Fibroblast of lung (primary cell): ENCODE data around the gene HOXC12. TPM values are rescaled to one million over a fixed set of nuclear protein-coding genes. Genes with fewer than 3 reads are reported as not detected.

Experiments
- DNase-seq, 2 donors: peaks; one replicate each; pipeline versions ENCODE4 v3.0.0 to v3.0.0-alpha.2; 2010; ENCODE audit warnings: low read depth in 2 of 2
- H2AFZ ChIP-seq: 2 replicates; pipeline ENCODE4 v1.5.1; 2012; ENCODE audit warnings: low read length, control low read depth, inconsistent platforms
- H3K27ac ChIP-seq: 2 replicates; pipeline ENCODE4 v1.5.1; 2011; ENCODE audit warnings: low read length, control low read depth; ENCODE audit not compliant: insufficient read depth
- H3K27me3 ChIP-seq: 2 replicates; pipeline ENCODE4 v1.5.1; 2011; ENCODE audit warnings: mild to moderate bottlenecking, low read length; ENCODE audit not compliant: control insufficient read depth, insufficient read depth
- H3K36me3 ChIP-seq: 2 replicates; pipeline ENCODE4 v1.5.1; 2011; ENCODE audit warnings: low read length; ENCODE audit not compliant: control insufficient read depth, insufficient read depth
- H3K4me1 ChIP-seq: 2 replicates; pipeline ENCODE4 v1.5.1; 2011; ENCODE audit warnings: low read length; ENCODE audit not compliant: control insufficient read depth, insufficient read depth; ENCODE audit errors: extremely low read depth
- H3K4me2 ChIP-seq: 2 replicates; pipeline ENCODE4 v1.5.1; 2011; ENCODE audit warnings: low read length, control low read depth; ENCODE audit not compliant: insufficient read depth; ENCODE audit errors: extremely low read depth
- H3K4me3 ChIP-seq, 4 experiments: fragments of 200-600 bp in 1 of 4; sonication (generic) in 1 of 4; replicated peaks in 1 of 4; 2 replicates each; pipeline ENCODE4 v1.5.1; 2011 to 2016; ENCODE audit warnings: low read length in 4 of 4, low read depth in 3 of 4, mild to moderate bottlenecking in 3 of 4, control low read depth in 2 of 4, inconsistent platforms in 1 of 4, mixed read lengths in 1 of 4; ENCODE audit not compliant: insufficient read depth in 1 of 4; ENCODE audit errors: control extremely low read depth in 1 of 4
- H3K79me2 ChIP-seq: 2 replicates; pipeline ENCODE4 v1.5.1; 2012; ENCODE audit warnings: mild to moderate bottlenecking, low read length, inconsistent platforms; ENCODE audit not compliant: control insufficient read depth, insufficient read depth
- H3K9ac ChIP-seq: 2 replicates; pipeline ENCODE4 v1.5.1; 2011; ENCODE audit warnings: mild to moderate bottlenecking, low read length, control low read depth; ENCODE audit not compliant: insufficient read depth
- H3K9me3 ChIP-seq: 2 replicates; pipeline ENCODE4 v1.5.1; 2012; ENCODE audit warnings: low read depth, low read length; ENCODE audit not compliant: control insufficient read depth, insufficient read depth
- H4K20me1 ChIP-seq: 2 replicates; pipeline ENCODE4 v1.5.1; 2011; ENCODE audit warnings: low read length; ENCODE audit not compliant: control insufficient read depth, insufficient read depth; ENCODE audit errors: extremely low read depth
- EZH2 ChIP-seq: IDR thresholded peaks from 2 replicates; pipeline ENCODE4 v1.5.1; 2012; ENCODE audit warnings: low read length, control low read depth, mild to moderate bottlenecking; ENCODE audit errors: missing control alignments
- polyA plus RNA-seq, 2 donors: library from polyadenylated mRNA; depleted of rRNA in 1 of 2; stranded (reverse) in 1 of 2; unstranded in 1 of 2; fragments of >200 nt; gene quantifications; 2 replicates each; pipeline ENCODE4 v1.2.1, GENCODE V29; 2011 to 2012; ENCODE audit warnings: missing spikeins in 1 of 2
- total RNA-seq: library from RNA; depleted of rRNA; stranded (reverse); fragments of >200 nt; gene quantifications from 2 replicates; pipeline ENCODE4 v1.2.1, GENCODE V29; 2014
- TF ChIP-seq, protein P1 (sequence below), 2 donors: IDR thresholded peaks in 1 of 2; conservative IDR thresholded peaks in 1 of 2; 1 replicate in 1 of 2; 2 replicates in 1 of 2; pipeline ENCODE4 v1.5.1; 2011 to 2012; ENCODE audit warnings: low read length in 2 of 2, control low read depth in 1 of 2, inconsistent platforms in 1 of 2, low read depth in 1 of 2, mild to moderate bottlenecking in 1 of 2

The HOXC12 gene
- total and polyA plus RNA-seq, 2 donors (not counting 1 experiment from before 2014, with no cell fraction given) = not detected

DNA sequence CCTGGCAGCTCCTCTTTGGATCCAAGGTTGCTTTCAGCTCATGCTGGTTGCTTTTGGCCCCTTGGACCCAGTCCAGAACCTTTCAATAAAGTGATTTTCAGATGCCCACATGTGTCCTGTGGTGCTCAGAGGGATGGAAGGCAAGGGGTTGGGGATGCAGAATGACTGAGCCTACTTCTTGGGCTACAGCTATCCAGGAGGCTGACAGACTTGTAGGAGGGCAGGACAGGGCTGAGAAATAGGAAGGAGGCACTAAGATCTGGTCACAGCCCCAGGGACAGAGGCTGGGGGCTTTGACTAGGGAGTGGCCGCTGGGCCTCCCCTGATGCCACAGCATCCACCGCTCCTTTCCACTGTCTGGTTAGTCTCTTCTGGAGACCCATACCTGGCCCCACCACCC lies 17.0 kb downstream of the HOXC12 start:
- Histone ChIP-seq H3K27ac (no peak overlapping the region), H3K9me3 (no peaks in the 10 kb centered on the region), H3K9ac (no peak overlapping the region), H2AFZ (no peak overlapping the region), H3K36me3 (no peaks in the 10 kb centered on the region), H3K27me3 (peaks cover 90% of the 10 kb centered on the region), H3K4me1 (no peaks in the 10 kb centered on the region), H4K20me1 (no peaks in the 10 kb centered on the region), H3K4me2 (no peak overlapping the region), H3K79me2 (no peaks in the 10 kb centered on the region), H3K4me3 (no peak overlapping the region)
- DNase-seq = no peak
- TF ChIP-seq, protein P1, sequence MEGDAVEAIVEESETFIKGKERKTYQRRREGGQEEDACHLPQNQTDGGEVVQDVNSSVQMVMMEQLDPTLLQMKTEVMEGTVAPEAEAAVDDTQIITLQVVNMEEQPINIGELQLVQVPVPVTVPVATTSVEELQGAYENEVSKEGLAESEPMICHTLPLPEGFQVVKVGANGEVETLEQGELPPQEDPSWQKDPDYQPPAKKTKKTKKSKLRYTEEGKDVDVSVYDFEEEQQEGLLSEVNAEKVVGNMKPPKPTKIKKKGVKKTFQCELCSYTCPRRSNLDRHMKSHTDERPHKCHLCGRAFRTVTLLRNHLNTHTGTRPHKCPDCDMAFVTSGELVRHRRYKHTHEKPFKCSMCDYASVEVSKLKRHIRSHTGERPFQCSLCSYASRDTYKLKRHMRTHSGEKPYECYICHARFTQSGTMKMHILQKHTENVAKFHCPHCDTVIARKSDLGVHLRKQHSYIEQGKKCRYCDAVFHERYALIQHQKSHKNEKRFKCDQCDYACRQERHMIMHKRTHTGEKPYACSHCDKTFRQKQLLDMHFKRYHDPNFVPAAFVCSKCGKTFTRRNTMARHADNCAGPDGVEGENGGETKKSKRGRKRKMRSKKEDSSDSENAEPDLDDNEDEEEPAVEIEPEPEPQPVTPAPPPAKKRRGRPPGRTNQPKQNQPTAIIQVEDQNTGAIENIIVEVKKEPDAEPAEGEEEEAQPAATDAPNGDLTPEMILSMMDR (conservative IDR thresholded peaks at IDR 0.05 in 1 of 2, IDR thresholded peaks at IDR 0.05 in 1 of 2; ENCODE audit: low read depth in 1 of 2, low read length in 2 of 2) = no peak
- no peak for TF ChIP-seq EZH2

DNA sequence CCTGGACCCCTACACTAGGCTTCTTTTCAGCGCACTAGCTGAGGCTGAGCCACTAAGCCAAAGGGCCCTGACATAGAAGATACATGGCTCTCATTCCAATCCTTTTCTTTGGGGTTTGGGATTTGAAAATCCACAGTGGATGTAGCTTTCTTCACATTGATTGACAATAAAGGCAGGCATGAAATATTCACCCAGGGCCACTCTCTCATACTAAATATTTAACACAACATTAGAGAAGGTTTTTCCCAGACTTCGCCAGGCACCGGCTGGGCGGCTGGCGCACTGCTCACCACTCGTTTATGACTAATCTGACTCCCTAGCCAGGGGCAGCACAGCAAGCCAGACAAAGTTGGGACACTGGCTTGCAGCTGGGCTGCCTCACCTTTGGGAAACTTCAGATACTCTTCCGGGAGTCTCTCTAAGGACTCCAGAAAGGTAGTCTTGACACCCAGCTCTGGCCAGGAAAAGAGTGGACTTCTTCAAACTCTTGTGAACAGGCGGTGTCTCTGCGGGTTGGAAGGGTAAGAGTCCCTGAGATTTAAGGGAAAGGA lies 17.5 kb downstream of the HOXC12 start:
- Histone ChIP-seq H3K4me3 (no peak overlapping the region), H3K9me3 (no peaks in the 10 kb centered on the region), H3K9ac (no peak overlapping the region), H3K79me2 (no peaks in the 10 kb centered on the region), H3K27ac (no peak overlapping the region), H3K27me3 (peaks cover 89% of the 10 kb centered on the region), H3K4me1 (no peaks in the 10 kb centered on the region), H2AFZ (no peak overlapping the region), H4K20me1 (no peaks in the 10 kb centered on the region), H3K36me3 (no peaks in the 10 kb centered on the region), H3K4me2 (no peak overlapping the region)
- no peak for DNase-seq
- no peak for TF ChIP-seq EZH2
- TF ChIP-seq, protein P1 (conservative IDR thresholded peaks at IDR 0.05 in 1 of 2, IDR thresholded peaks at IDR 0.05 in 1 of 2; ENCODE audit: low read depth in 1 of 2, low read length in 2 of 2) = no peak

DNA sequence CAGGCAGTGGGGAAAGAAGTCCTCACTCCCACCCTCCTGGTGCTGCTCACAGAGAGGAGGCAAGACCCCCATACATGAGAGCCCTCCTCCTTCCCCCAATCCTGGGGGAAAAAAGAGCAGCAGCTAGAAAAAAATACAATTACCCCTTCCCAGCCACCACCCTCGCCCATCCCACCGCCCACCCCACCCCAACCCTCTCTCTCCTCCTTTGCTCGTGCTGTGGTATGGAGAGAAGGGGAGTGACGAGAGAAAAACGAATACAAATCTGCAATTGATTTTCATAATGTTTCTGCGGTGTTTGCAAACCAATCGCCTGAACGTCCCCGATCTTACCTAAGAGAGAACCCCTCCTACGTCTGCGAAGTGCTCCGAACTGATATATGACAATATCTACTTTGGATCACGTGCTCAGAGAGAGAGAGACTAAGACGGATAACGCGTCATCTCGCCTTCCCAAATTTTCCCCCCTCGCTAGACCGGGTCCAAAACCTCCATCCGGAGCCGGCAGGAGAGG lies 18.1 kb downstream of the HOXC12 start, which contains the start of gene HOXC11:
Gene HOXC11 (plus strand): TSS at position 405 of the 514 bp plus-strand sequence. CDS start 116 bp downstream, outside the sequence.
- Histone ChIP-seq H3K9me3 (no peaks in the 10 kb centered on the region), H2AFZ (no peak within 1 kb of the TSS), H4K20me1 (no peaks in the 10 kb centered on the region), H3K36me3 (no peaks in the 10 kb centered on the region), H3K4me2 (no peak within 1 kb of the TSS), H3K79me2 (no peaks in the 10 kb centered on the region), H3K4me1 (no peaks in the 10 kb centered on the region), H3K9ac (no peak within 1 kb of the TSS), H3K27ac (no peak within 1 kb of the TSS), H3K27me3 (peaks cover 89% of the 10 kb centered on the region), H3K4me3 (no peak within 1 kb of the TSS)
- no peak for DNase-seq
- no peak for TF ChIP-seq EZH2
- TF ChIP-seq, protein P1 (conservative IDR thresholded peaks at IDR 0.05 in 1 of 2, IDR thresholded peaks at IDR 0.05 in 1 of 2; ENCODE audit: low read depth in 1 of 2, low read length in 2 of 2) = no peak
